Loucy (cell line): ENCODE data around the gene ZNF770.

Experiments
- EZH2phosphoT487 ChIP-seq: fragments of 200-600 bp; IDR thresholded peaks from 2 replicates; pipeline ENCODE4 v1.6.1; 2018; ENCODE audit warnings: antibody characterized with exemption, mild to moderate bottlenecking, moderate library complexity, borderline replicate concordance
- TF ChIP-seq, protein P1 (sequence below): fragments of 200-600 bp; sonication (generic); conservative IDR thresholded peaks from 2 replicates; pipeline ENCODE4 v1.5.1; 2014; ENCODE audit warnings: mild to moderate bottlenecking, antibody characterized with exemption, low read length

DNA sequence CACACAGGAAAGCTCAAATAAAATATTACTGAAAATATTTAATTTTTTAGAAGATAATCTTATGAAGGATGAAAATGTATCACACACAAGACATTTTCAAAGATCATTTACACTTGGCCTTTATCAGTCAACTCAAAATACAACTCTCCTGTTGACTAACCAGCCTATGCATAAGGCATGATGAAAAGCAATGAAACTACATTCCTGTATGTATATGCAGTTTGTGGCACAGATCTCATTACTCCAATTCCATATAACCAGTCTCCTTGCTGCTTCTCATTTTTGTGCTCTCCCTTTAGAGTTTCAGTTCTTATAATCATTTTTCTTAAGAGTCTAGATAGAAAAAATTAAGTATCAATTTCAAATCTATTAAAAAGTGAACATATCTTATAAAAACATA, 44.4 kb downstream of the ZNF770 start:
- TF ChIP-seq, protein P1, sequence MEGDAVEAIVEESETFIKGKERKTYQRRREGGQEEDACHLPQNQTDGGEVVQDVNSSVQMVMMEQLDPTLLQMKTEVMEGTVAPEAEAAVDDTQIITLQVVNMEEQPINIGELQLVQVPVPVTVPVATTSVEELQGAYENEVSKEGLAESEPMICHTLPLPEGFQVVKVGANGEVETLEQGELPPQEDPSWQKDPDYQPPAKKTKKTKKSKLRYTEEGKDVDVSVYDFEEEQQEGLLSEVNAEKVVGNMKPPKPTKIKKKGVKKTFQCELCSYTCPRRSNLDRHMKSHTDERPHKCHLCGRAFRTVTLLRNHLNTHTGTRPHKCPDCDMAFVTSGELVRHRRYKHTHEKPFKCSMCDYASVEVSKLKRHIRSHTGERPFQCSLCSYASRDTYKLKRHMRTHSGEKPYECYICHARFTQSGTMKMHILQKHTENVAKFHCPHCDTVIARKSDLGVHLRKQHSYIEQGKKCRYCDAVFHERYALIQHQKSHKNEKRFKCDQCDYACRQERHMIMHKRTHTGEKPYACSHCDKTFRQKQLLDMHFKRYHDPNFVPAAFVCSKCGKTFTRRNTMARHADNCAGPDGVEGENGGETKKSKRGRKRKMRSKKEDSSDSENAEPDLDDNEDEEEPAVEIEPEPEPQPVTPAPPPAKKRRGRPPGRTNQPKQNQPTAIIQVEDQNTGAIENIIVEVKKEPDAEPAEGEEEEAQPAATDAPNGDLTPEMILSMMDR = no peak
- TF ChIP-seq EZH2phosphoT487 = no peak
